Endodermal cell (in vitro differentiated cells): ENCODE results near the gene RETREG2. TPM values are rescaled to one million over a fixed set of nuclear protein-coding genes. Genes with fewer than 3 reads are reported as not detected.

Experiments used
- DNase-seq: peaks from one replicate; pipeline ENCODE4 v3.0.0-alpha.2; 2017
- H3K27ac ChIP-seq: 2 replicates; pipeline ENCODE4 v1.5.1; 2013; ENCODE audit warnings: mild to moderate bottlenecking, low read depth, low read length, moderate library complexity
- H3K27me3 ChIP-seq: 2 replicates; pipeline ENCODE4 v1.6.1; 2013; ENCODE audit warnings: mild to moderate bottlenecking, low read length, moderate library complexity; ENCODE audit not compliant: insufficient read depth, control insufficient read depth, poor library complexity, severe bottlenecking
- H3K36me3 ChIP-seq: 2 replicates; pipeline ENCODE4 v1.7.0; 2013; ENCODE audit warnings: mild to moderate bottlenecking, low read length, moderate library complexity; ENCODE audit not compliant: control insufficient read depth, insufficient read depth
- H3K4me1 ChIP-seq: one replicate; pipeline ENCODE4 v1.7.0; 2013; ENCODE audit warnings: low read length; ENCODE audit not compliant: control insufficient read depth, insufficient read depth
- H3K4me3 ChIP-seq: 2 replicates; pipeline ENCODE4 v1.5.1; 2013; ENCODE audit warnings: mild to moderate bottlenecking, low read length, moderate library complexity
- H3K9ac ChIP-seq: 2 replicates; pipeline ENCODE4 v1.6.1; 2013; ENCODE audit warnings: mild to moderate bottlenecking, low read length, moderate library complexity; ENCODE audit not compliant: poor library complexity, severe bottlenecking; ENCODE audit errors: extremely low read depth
- H3K9me3 ChIP-seq: 2 replicates; pipeline ENCODE4 v1.6.1; 2013; ENCODE audit warnings: mild to moderate bottlenecking, low read length, moderate library complexity; ENCODE audit not compliant: control insufficient read depth
- H3K27ac Mint-ChIP-seq: 2 replicates; pipeline ENCODE4 v1.8.0; 2020; ENCODE audit warnings: mixed read lengths
- H3K27me3 Mint-ChIP-seq: 2 replicates; pipeline ENCODE4 v1.8.0; 2021; ENCODE audit warnings: mild to moderate bottlenecking, mixed read lengths; ENCODE audit not compliant: insufficient read depth
- H3K36me3 Mint-ChIP-seq: 2 replicates; pipeline ENCODE4 v1.8.0; 2020; ENCODE audit warnings: low read depth, mixed read lengths
- H3K4me1 Mint-ChIP-seq: 2 replicates; pipeline ENCODE4 v1.8.0; 2020; ENCODE audit warnings: mixed read lengths
- H3K4me3 Mint-ChIP-seq: 2 replicates; pipeline ENCODE4 v1.8.0; 2020; ENCODE audit warnings: mild to moderate bottlenecking, moderate library complexity, mixed read lengths
- H3K9me3 Mint-ChIP-seq: 2 replicates; pipeline ENCODE4 v1.8.0; 2020; ENCODE audit warnings: mild to moderate bottlenecking, mixed read lengths
- CTCF ChIP-seq: fragments of 200-600 bp; sonication (generic); conservative IDR thresholded peaks from 2 replicates; pipeline ENCODE4 v1.5.0; 2021; ENCODE audit warnings: antibody characterized with exemption, mild to moderate bottlenecking
- WGBS, 2 experiments: methylation state at CpG; one replicate each; pipeline versions ENCODE4 v1.1.5 to v1.1.7; 2013; ENCODE audit warnings: missing lambda C conversion rate in 2 of 2, mixed read lengths in 1 of 2; ENCODE audit not compliant: insufficient coverage in 1 of 2, insufficient read length in 1 of 2; 5-methylcytosine and 5-hydroxymethylcytosine counted together
- total RNA-seq, 2 donors: library from RNA; stranded (reverse); fragmentation: NEBNext Ultra II Directional in 1 of 2; extraction: Animal tissue kit (Norgen Biotek cat#: 25700) in 1 of 2; gene quantifications; 2 replicates in 1 of 2; 3 replicates in 1 of 2; pipeline ENCODE4 v1.2.1, GENCODE V29; 2021

The RETREG2 gene
- total RNA-seq, 2 donors from 2014 or later = 67.0 to 73.4 TPM

GRCh38 chr2:219176818-219177551 lies 1.1 kb upstream of the RETREG2 start, which contains the start of gene CNPPD1:
CNPPD1 (minus strand) TSS chr2:219176925; CDS start chr2:219176828, 97 bp downstream.
- no peaks in the 10 kb centered on the region for H3K27me3 ChIP-seq
- Mint-ChIP-seq H3K36me3 (peaks cover 29% of the 10 kb centered on the region), H3K9me3 (no peaks in the 10 kb centered on the region), H3K4me1 (peaks cover 19% of the 10 kb centered on the region), H3K4me3 (peak within 1 kb of the TSS; percentile 76), H3K27ac (peak within 1 kb of the TSS; percentile 95), H3K27me3 (no peaks in the 10 kb centered on the region)
- H3K9ac ChIP-seq = peak within 1 kb of the TSS; percentile 63
- WGBS, 2 experiments = 0% methylated on average over 9 to 69 of the region's 69 CpGs
- peak; percentile 2 for TF ChIP-seq CTCF
- peaks cover 55% of the 10 kb centered on the region for H3K36me3 ChIP-seq
- peak; percentile 92 for DNase-seq
- H3K4me3 ChIP-seq = peak within 1 kb of the TSS; percentile 96
- peak within 1 kb of the TSS; percentile 78 for H3K27ac ChIP-seq
- H3K9me3 ChIP-seq = no peaks in the 10 kb centered on the region
- no peaks in the 10 kb centered on the region for H3K4me1 ChIP-seq

- peaks cover 56% of the 10 kb centered on the region for H3K36me3 ChIP-seq
- H3K4me1 ChIP-seq = no peaks in the 10 kb centered on the region
- peak overlapping the region; percentile 57 for H3K27ac ChIP-seq
- H3K9ac ChIP-seq = no peak overlapping the region
- no peaks in the 10 kb centered on the region for H3K27me3 ChIP-seq
- peak overlapping the region; percentile 76 for H3K4me3 Mint-ChIP-seq
- TF ChIP-seq CTCF = no peak
- H3K4me1 Mint-ChIP-seq = peaks cover 19% of the 10 kb centered on the region
- H3K9me3 ChIP-seq = no peaks in the 10 kb centered on the region
- WGBS, 2 experiments = 6 to 7% methylated on average over 11 to 45 of the region's 45 CpGs
- H3K27me3 Mint-ChIP-seq = no peaks in the 10 kb centered on the region
- H3K4me3 ChIP-seq = peak overlapping the region; percentile 96
- DNase-seq = no peak
- H3K36me3 Mint-ChIP-seq = peaks cover 34% of the 10 kb centered on the region
- H3K27ac Mint-ChIP-seq = peak overlapping the region; percentile 44
- H3K9me3 Mint-ChIP-seq = no peaks in the 10 kb centered on the region
Measured at GRCh38 chr2:219178377-219179175, 501 bp downstream of the RETREG2 start.

GRCh38 chr2:219179601-219180465 lies 1.8 kb downstream of the RETREG2 start:
- H3K9ac ChIP-seq = no peak overlapping the region
- Mint-ChIP-seq H3K9me3 (no peaks in the 10 kb centered on the region), H3K4me3 (peak overlapping the region; percentile 76), H3K4me1 (peaks cover 19% of the 10 kb centered on the region), H3K36me3 (peaks cover 29% of the 10 kb centered on the region), H3K27me3 (no peaks in the 10 kb centered on the region), H3K27ac (no peak overlapping the region)
- peak overlapping the region; percentile 96 for H3K4me3 ChIP-seq
- no peaks in the 10 kb centered on the region for H3K4me1 ChIP-seq
- no peaks in the 10 kb centered on the region for H3K27me3 ChIP-seq
- TF ChIP-seq CTCF = no peak
- no peak overlapping the region for H3K27ac ChIP-seq
- no peaks in the 10 kb centered on the region for H3K9me3 ChIP-seq
- no peak for DNase-seq
- 97 to 99% methylated on average over 8 to 9 of the region's 9 CpGs for WGBS, 2 experiments
- H3K36me3 ChIP-seq = peaks cover 50% of the 10 kb centered on the region
